Skeletal muscle cell (primary cell): Measurements from ENCODE around the gene TMEM144.
"Not testable (repeated sequence)": the region's sequence is repeated elsewhere in the genome, so short reads cannot be mapped to it uniquely, and the experiment has no call there.

Source experiments
- DNase-seq: peaks from one replicate; pipeline ENCODE4 v3.0.0-alpha.2; 2010; ENCODE audit warnings: low read depth
- H3K4me3 ChIP-seq: 2 replicates; pipeline ENCODE4 v1.5.1; 2011; ENCODE audit warnings: low read depth, mild to moderate bottlenecking, control low read depth, low read length, moderate library complexity

The TMEM144 gene

GRCh38 chr4:158186815-158187214 is 23.5 kb upstream of the TMEM144 start:
- DNase-seq, result no peak

DNA sequence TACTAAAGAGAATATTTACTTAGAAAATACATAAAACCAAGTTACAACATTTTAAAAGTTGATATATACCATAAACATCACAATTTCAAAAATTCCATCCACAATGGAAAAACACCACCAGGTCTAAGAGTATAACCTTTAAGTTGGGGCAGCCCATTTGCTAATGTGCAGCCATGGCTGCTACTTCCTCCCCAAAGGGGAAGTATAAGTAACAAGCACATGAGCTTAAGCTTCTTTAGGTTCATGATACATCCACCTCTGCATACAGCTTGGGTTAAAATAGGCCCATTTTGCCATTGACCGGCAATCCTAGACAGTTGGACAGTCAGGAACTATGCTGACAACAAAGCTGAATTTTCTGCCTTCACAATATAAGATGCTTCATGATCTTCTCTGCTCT is 20.9 kb upstream of the TMEM144 start:
- DNase-seq, result no peak
- no peak overlapping the region for H3K4me3 ChIP-seq

More at GRCh38 chr4:158186815-158187214, 23.5 kb upstream of the TMEM144 start:
- no peak overlapping the region for H3K4me3 ChIP-seq

GRCh38 chr4:158190718-158191117 is 19.6 kb upstream of the TMEM144 start:
- no peak for DNase-seq
- no peak overlapping the region for H3K4me3 ChIP-seq

- DNase-seq, result no peak
- H3K4me3 ChIP-seq, result no peak overlapping the region
These were observed 17.7 kb upstream of the TMEM144 start for GRCh38 chr4:158192439-158193158.

- H3K4me3 ChIP-seq, result no peak overlapping the region
- no peak for DNase-seq
These were observed 17.0 kb upstream of the TMEM144 start for GRCh38 chr4:158193171-158193749.

GRCh38 chr4:158195297-158195696 is 15.0 kb upstream of the TMEM144 start:
- H3K4me3 ChIP-seq, result no peak overlapping the region
- no peak for DNase-seq

DNA sequence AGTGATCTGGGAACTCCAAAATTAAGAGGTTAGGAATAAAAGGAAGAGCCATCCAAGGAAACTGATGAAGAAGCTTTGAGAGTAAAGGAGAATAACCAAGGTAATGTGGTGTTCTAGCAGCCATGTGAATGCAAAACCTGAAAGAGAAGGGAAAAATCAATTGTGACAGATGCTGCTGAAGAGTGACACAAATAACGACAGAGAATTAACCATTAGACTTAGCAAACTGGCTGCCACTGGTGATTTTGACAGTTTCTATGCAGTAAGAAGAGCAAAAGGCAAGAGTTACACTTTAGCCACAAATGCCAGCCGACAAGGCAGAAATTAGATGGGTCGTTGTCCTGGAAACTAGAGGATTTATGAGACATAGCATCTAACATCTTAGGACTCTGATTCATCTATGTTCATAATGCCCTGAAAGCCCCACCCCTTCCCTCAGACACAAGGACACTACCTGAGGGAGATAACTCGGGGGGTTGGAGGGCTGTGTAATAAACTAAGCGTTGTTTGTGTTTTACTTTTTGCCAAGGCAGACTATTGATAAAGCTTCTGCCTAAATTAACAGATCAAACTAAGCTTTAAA is 13.0 kb upstream of the TMEM144 start:
- no peak overlapping the region for H3K4me3 ChIP-seq
- no peak for DNase-seq

DNA sequence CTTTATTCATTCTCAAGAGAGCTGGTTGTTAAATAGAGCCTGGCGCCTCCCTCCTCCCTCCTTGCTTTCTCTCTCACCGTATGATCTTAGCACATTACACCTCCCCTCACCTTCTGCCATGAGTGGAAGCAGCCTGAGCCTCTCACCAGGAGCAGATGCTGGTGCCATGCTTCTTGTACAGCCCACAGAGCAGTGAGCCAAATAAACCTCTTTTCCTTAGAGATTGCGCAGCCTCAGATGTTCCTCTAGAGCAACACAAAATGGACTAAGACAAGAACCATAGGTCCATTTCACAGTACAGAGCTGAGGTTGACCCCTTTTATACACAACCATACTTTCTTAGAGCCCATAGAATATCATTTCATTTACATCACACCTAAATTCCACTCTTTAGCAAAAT is 10.1 kb upstream of the TMEM144 start:
- DNase-seq, result no peak
- H3K4me3 ChIP-seq, result no peak overlapping the region

- H3K4me3 ChIP-seq, result no peak overlapping the region
- DNase-seq, result no peak
These were observed 9.0 kb upstream of the TMEM144 start for GRCh38 chr4:158201322-158201721.

DNA sequence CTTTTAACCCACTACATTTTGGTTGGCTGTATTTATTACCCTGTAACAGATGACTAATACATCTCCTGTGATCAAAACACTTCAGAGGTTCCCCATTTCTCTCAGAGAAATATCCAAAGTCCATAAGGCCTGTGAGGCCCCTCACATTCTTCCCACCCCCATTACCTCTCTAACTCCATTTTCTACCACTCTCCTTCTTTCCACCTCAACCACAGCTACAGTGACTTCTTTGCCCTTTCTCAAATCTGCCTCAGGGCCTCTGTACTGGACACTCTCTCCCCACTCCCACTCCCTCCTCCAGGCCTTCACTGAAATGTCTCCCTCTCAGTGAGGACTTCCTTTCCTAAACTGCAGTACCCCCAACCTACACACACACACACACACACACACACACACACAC is 8.4 kb upstream of the TMEM144 start:
- no peak for DNase-seq
- H3K4me3 ChIP-seq, result no peak overlapping the region

DNA sequence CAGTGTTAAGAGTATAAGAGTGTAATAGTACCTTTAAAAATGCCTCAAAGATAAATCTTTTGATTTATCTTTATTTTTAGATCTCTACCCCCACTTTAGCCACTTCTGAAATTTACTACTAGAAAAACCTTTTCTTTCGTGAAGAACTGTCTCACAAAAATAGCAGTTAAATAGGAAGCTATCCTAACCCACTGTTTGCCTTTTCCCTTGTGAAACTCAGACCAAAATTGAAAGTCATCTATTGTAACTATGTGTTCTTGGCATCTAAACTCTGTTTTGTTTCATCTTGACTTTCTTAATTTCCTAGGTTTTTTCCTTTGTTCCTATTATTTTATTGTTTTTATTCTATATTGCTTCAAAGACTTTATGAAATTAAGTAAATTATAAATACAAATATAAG is 7.8 kb upstream of the TMEM144 start:
- no peak for DNase-seq
- H3K4me3 ChIP-seq, result no peak overlapping the region

DNA sequence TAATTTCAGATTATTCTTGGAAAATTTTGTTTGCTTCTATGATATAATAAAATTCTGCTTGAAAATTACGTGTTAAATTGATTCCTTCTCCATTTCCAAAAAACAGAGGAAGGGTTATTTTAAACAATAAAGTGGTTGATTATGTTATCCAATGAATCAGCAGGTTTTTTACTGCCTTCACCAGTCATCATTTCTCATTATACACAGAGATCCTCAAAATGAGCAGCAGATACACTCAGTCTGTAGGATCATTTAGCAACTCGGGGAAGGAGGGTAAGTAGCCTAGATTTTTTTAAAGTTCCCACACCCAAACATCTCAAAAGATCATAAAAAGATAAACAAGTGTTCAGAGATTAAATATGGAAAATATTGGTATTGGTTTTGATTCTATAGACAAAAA is 6.8 kb upstream of the TMEM144 start:
- no peak for DNase-seq

GRCh38 chr4:158203929-158204328 is 6.4 kb upstream of the TMEM144 start:
- DNase-seq, result no peak
- no peak overlapping the region for H3K4me3 ChIP-seq

More for the DNA sequence above, 6.8 kb upstream of the TMEM144 start:
- H3K4me3 ChIP-seq, result no peak overlapping the region

DNA sequence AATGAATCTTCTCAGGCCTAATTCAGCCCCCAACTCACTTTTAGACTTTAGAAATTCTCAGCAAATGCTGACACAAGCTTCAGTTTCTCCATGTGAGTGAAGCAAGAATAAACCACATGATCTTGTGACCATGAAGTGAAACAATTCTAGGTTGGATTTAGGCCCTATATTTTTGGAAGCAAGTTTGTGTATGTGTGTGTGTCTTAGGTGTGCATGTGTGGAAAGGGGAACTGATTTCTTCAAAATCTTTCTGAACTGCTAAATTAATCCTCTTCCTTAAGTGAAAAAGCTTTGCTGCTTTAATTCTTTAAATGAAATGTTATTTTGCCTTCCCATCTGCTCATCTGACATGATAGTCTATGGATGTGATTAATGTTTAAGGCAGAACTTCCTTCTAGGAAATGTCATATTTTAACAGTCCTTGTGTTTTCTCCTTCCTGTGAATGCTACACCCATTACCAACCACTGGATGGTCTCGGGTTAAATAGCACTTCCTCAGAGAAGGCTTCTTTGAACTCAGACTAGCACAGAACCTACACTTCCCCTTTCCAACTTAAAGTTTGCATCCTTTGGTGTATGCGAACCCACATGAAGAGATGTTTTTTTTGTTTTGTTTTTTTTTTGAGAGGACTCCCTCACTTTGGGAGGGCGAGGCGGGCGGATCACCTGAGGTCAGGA is 1.2 kb upstream of the TMEM144 start:
- no peak overlapping the region for H3K4me3 ChIP-seq
- DNase-seq, result no peak

GRCh38 chr4:158211222-158211621 is 936 bp downstream of the TMEM144 start:
- peak overlapping the region; percentile 48 for H3K4me3 ChIP-seq
- no peak for DNase-seq

DNA sequence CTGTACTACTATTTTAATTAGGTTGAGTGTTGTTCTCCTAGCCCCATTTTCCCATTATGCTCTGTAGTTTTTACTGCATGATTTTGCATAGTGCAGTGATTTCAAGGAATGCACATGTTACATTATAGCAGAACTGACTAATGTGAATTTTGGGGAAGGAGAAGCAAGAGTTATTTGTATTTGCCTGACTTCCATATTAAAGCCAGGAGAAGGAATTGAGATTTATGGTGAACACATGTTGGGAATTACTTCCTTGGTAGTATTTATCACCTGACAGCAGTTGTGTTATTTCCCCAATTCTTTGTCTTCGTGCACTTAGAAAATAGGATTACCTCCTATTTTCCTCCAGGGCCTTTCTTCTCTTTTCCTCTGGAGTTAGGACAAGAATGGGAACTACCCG is 3.2 kb downstream of the TMEM144 start:
- DNase-seq, result no peak
- H3K4me3 ChIP-seq, result no peak overlapping the region

- no peak overlapping the region for H3K4me3 ChIP-seq
- DNase-seq, result no peak
These were observed 4.6 kb downstream of the TMEM144 start for GRCh38 chr4:158214856-158215255.

DNA sequence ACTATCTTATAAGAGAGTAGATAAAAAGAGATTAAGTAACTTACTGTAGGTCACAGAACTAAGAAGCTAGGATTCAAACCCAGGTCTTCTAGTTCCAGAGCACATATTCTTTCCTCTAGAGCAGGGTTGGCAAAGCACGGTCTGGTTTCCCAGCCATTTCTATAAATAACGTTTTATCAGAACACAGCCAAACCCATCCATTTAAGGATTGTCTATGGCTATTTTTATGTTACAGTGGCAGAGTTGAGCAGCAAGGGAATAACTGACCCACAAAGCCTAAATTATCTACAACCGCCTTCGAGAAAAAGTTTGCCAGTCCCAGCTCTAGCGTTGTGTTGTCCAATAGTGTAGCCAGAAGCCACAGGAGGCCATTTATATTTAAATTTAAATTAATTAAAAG is 7.5 kb downstream of the TMEM144 start:
- H3K4me3 ChIP-seq, result no peak overlapping the region
- DNase-seq, result no peak

DNA sequence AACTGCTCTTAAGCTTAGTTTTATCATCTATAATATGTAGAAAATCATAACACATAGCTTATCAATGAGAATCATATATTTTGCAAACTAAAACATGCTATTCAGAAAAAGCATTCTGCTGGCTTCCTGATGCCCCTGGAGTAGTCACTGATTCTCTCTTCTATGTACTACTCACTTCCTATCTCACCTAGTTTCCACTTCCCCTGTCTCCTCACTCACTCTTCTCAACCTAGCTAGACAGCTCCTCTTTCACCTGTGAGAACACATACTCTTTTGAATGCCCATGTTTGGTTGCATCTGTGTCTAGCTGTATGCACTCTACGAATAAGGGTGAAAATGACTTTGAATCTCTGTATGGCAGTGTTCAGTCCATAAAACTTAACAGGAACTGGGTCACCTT is 9.3 kb downstream of the TMEM144 start:
- DNase-seq, result no peak
- H3K4me3 ChIP-seq, result no peak overlapping the region

GRCh38 chr4:158224318-158224717 is 14.0 kb downstream of the TMEM144 start:
- not testable (repeated sequence) for H3K4me3 ChIP-seq, DNase-seq
